GM06990 (cell line): ENCODE results near the gene GPC2.

Experiments used
- DNase-seq: peaks from one replicate; pipeline ENCODE4 v3.0.0-alpha.2; 2011; ENCODE audit not compliant: insufficient read length; ENCODE audit errors: extremely low read depth
- H3K27me3 ChIP-seq: replicated peaks from 2 replicates; pipeline ENCODE4 v1.6.0; 2011; ENCODE audit warnings: low read length; ENCODE audit not compliant: control insufficient read depth, insufficient read depth
- H3K36me3 ChIP-seq: 2 replicates; pipeline ENCODE4 v1.5.1; 2011; ENCODE audit warnings: low read length; ENCODE audit not compliant: control insufficient read depth, insufficient read depth
- H3K4me3 ChIP-seq: replicated peaks from 2 replicates; pipeline ENCODE4 v1.5.1; 2011; ENCODE audit warnings: low read depth, mild to moderate bottlenecking, control low read depth, low read length
- CTCF ChIP-seq: IDR thresholded peaks from 2 replicates; pipeline ENCODE4 v1.5.1; 2011; ENCODE audit warnings: low read length, control low read depth, mild to moderate bottlenecking, inconsistent platforms; ENCODE audit not compliant: insufficient read depth, poor library complexity, severe bottlenecking

GPC2 gene

GRCh38 chr7:100158229-100159098 lies 18.7 kb downstream of the GPC2 start, which contains the start of gene TRAPPC14:
TSS of gene TRAPPC14 (minus strand) at chr7:100158723. CDS start at chr7:100158499, 224 bp downstream.
- H3K36me3 ChIP-seq: peaks cover 27% of the 10 kb centered on the region
- no peaks in the 10 kb centered on the region for H3K27me3 ChIP-seq
- H3K4me3 ChIP-seq: peak within 1 kb of the TSS; percentile 86
- DNase-seq: peak; percentile 88
- no peak for TF ChIP-seq CTCF

- TF ChIP-seq CTCF: no peak
- Histone ChIP-seq H3K27me3 (no peaks in the 10 kb centered on the region), H3K36me3 (peaks cover 27% of the 10 kb centered on the region), H3K4me3 (peak overlapping the region; percentile 86)
- no peak for DNase-seq
These were observed 19.6 kb downstream of the GPC2 start for GRCh38 chr7:100157334-100158228.

- H3K36me3 ChIP-seq: peaks cover 27% of the 10 kb centered on the region
- no peak for TF ChIP-seq CTCF
- no peak for DNase-seq
- H3K4me3 ChIP-seq: peak overlapping the region; percentile 86
- no peaks in the 10 kb centered on the region for H3K27me3 ChIP-seq
These were observed 20.2 kb downstream of the GPC2 start for GRCh38 chr7:100157069-100157333.

GRCh38 chr7:100156331-100157068 lies 20.7 kb downstream of the GPC2 start:
- Histone ChIP-seq H3K4me3 (peak overlapping the region; percentile 86), H3K36me3 (peaks cover 30% of the 10 kb centered on the region)
- DNase-seq: no peak

More at GRCh38 chr7:100156331-100157068, 20.7 kb downstream of the GPC2 start:
- TF ChIP-seq CTCF: no peak
- H3K27me3 ChIP-seq: no peaks in the 10 kb centered on the region
